ENCODE data around the gene LMX1B.
A peak's percentile ranks its signal among the peaks of the same experiment; 100 is the strongest.

The LMX1B gene

DNA sequence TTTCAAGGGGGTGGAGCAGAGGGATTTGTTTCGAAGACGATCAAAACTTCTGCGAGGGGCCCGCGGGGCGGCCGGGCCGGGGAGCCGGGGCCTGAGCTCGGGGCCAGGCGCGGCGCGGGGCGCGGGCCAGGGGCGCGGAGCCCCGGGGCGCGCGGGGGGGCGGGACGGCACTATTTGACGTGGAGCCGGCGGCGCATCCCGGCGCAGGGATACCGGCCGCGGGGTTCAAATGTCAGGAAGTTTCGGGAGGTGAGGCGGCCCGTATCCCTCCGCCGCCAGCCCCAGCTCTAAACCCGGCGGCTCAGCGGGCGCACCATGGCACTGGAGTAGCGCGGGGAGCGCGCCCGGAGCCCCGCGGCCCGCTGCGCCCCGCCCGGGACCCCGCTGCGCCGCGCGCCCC is at the start of gene LMX1B:
LMX1B (plus strand) TSS at position 278 of the 400 bp plus-strand sequence. CDS start 522 bp downstream, outside the sequence.
- Histone ChIP-seq H3K36me3 (ENCODE audit: control insufficient read depth in 2 of 2, insufficient read depth in 1 of 2, low read length in 2 of 2) (peaks cover 0 to 8% of the 10 kb centered on the region in 2 experiments; a peak in 1 of 3 replicates), H3K4me3 (ENCODE audit: low read depth, low read length) (peak within 1 kb of the TSS; percentile 56), H3K4me1 (ENCODE audit: control insufficient read depth, insufficient read depth, low read length) (peaks cover 4% of the 10 kb centered on the region; the same call in 1 of the 2 replicates), H3K9me3 (ENCODE audit: control insufficient read depth, insufficient read depth, low read depth, low read length) (no peaks in the 10 kb centered on the region), H3K27ac (ENCODE audit: extremely low read depth, low read depth, low read length) (peak within 1 kb of the TSS; percentile 69; the same call in 1 of the 2 replicates)
- ChIA-PET CTCF (interaction anchor here (0.6 to 1.8 kb wide), 9 partner anchors 9 to 112 kb away, joined by 3 to 6 read pairs (median 3); no protein-coding TSS in a partner anchor), POLR2A (interaction anchor here (0.6 to 1.7 kb wide), 9 partner anchors 10 to 191 kb away, joined by 3 to 16 read pairs (median 5); partner anchors contain the start of gene ZBTB43)
- TF ChIP-seq, protein P1, sequence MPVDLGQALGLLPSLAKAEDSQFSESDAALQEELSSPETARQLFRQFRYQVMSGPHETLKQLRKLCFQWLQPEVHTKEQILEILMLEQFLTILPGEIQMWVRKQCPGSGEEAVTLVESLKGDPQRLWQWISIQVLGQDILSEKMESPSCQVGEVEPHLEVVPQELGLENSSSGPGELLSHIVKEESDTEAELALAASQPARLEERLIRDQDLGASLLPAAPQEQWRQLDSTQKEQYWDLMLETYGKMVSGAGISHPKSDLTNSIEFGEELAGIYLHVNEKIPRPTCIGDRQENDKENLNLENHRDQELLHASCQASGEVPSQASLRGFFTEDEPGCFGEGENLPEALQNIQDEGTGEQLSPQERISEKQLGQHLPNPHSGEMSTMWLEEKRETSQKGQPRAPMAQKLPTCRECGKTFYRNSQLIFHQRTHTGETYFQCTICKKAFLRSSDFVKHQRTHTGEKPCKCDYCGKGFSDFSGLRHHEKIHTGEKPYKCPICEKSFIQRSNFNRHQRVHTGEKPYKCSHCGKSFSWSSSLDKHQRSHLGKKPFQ (tag by site-specific recombination; IDR thresholded peaks at IDR 0.05), result no peak
- no peak for TF ChIP-seq ZFP3 (tag by site-specific recombination; IDR thresholded peaks at IDR 0.05; ENCODE audit: low read depth)
- TF ChIP-seq SCRT1 (tag by site-specific recombination; IDR thresholded peaks at IDR 0.05; ENCODE audit: borderline replicate concordance), result no peak
- TF ChIP-seq REPIN1 (tag by site-specific recombination; IDR thresholded peaks at IDR 0.05; ENCODE audit: low read depth), result no peak
- TF ChIP-seq ZNF10 (tag by site-specific recombination; IDR thresholded peaks at IDR 0.05), result no peak
- no peak for TF ChIP-seq ZNF416 (tag by site-specific recombination; IDR thresholded peaks at IDR 0.05)
- peak; percentile 57 for TF ChIP-seq KLF8 (tag by site-specific recombination; IDR thresholded peaks at IDR 0.05)
- TF ChIP-seq ZNF16 (tag by site-specific recombination; IDR thresholded peaks at IDR 0.05; ENCODE audit: low read depth), result no peak
- TF ChIP-seq KLF16 (tag by site-specific recombination; IDR thresholded peaks at IDR 0.05), result peak; percentile 82
- TF ChIP-seq ZNF426 (tag by site-specific recombination; IDR thresholded peaks at IDR 0.05), result no peak
- no peak for TF ChIP-seq ZNF398 (tag by site-specific recombination; IDR thresholded peaks at IDR 0.05)
- no peak for TF ChIP-seq OVOL3 (tag by site-specific recombination; IDR thresholded peaks at IDR 0.05)
- TF ChIP-seq ZNF221 (tag by site-specific recombination; IDR thresholded peaks at IDR 0.05; ENCODE audit: borderline replicate concordance), result no peak
- TF ChIP-seq ZNF211 (tag by site-specific recombination; IDR thresholded peaks at IDR 0.05; ENCODE audit: low read depth), result no peak
- TF ChIP-seq ZFP69B (tag by site-specific recombination; IDR thresholded peaks at IDR 0.05), result 0 out of 2 replicates have a peak, but pooled peaks have one; percentile 44
- no peak for TF ChIP-seq ZNF302 (tag by site-specific recombination; IDR thresholded peaks at IDR 0.05; ENCODE audit: low read depth)
- no peak for TF ChIP-seq ELK4 (IDR thresholded peaks at IDR 0.05; ENCODE audit: borderline replicate concordance, low read depth, low read length)
- no peak for TF ChIP-seq ZNF658 (tag by site-specific recombination; IDR thresholded peaks at IDR 0.05)
- no peak for TF ChIP-seq ZNF654 (tag by site-specific recombination; IDR thresholded peaks at IDR 0.05; ENCODE audit: low read depth)
- no peak for TF ChIP-seq ZNF514 (tag by site-specific recombination; IDR thresholded peaks at IDR 0.05)
- no peak for TF ChIP-seq ZNF133 (tag by site-specific recombination; IDR thresholded peaks at IDR 0.05)
- no peak for TF ChIP-seq ZNF274 (IDR thresholded peaks at IDR 0.05; ENCODE audit: low read length)
- TF ChIP-seq ZNF274 (tag by site-specific recombination; IDR thresholded peaks at IDR 0.05; ENCODE audit: borderline replicate concordance), result no peak
- TF ChIP-seq KLF1 (tag by site-specific recombination; IDR thresholded peaks at IDR 0.05), result no peak
- no peak for TF ChIP-seq GLI2 (tag by site-specific recombination; IDR thresholded peaks at IDR 0.05; ENCODE audit: borderline replicate concordance, low read depth)
- no peak for TF ChIP-seq ZNF510 (tag by site-specific recombination; IDR thresholded peaks at IDR 0.05; ENCODE audit: insufficient replicate concordance)
- TF ChIP-seq ZNF23 (tag by site-specific recombination; IDR thresholded peaks at IDR 0.05; ENCODE audit: borderline replicate concordance), result no peak
- TF ChIP-seq, protein P2, sequence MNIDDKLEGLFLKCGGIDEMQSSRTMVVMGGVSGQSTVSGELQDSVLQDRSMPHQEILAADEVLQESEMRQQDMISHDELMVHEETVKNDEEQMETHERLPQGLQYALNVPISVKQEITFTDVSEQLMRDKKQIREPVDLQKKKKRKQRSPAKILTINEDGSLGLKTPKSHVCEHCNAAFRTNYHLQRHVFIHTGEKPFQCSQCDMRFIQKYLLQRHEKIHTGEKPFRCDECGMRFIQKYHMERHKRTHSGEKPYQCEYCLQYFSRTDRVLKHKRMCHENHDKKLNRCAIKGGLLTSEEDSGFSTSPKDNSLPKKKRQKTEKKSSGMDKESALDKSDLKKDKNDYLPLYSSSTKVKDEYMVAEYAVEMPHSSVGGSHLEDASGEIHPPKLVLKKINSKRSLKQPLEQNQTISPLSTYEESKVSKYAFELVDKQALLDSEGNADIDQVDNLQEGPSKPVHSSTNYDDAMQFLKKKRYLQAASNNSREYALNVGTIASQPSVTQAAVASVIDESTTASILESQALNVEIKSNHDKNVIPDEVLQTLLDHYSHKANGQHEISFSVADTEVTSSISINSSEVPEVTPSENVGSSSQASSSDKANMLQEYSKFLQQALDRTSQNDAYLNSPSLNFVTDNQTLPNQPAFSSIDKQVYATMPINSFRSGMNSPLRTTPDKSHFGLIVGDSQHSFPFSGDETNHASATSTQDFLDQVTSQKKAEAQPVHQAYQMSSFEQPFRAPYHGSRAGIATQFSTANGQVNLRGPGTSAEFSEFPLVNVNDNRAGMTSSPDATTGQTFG (tag by site-specific recombination; IDR thresholded peaks at IDR 0.05; ENCODE audit: borderline replicate concordance), result no peak
- no peak for TF ChIP-seq EGR2 (tag by site-specific recombination; IDR thresholded peaks at IDR 0.05; ENCODE audit: low read depth)
- peak; percentile 16; the same call in 1 of the 2 replicates for TF ChIP-seq ZBTB8A (tag by site-specific recombination; IDR thresholded peaks at IDR 0.05)
- TF ChIP-seq ZNF660 (tag by site-specific recombination; IDR thresholded peaks at IDR 0.05), result 0 out of 2 replicates have a peak, but pooled peaks have one; percentile 26
- no peak for TF ChIP-seq GLI4 (tag by site-specific recombination; IDR thresholded peaks at IDR 0.05)
- no peak for TF ChIP-seq ZNF548 (tag by site-specific recombination; IDR thresholded peaks at IDR 0.05)
- TF ChIP-seq GFI1B (tag by site-specific recombination; IDR thresholded peaks at IDR 0.05), result no peak

Measured in HEK293 (cell line).